SJSA1 (cell line): ENCODE results near the gene C10orf143. TPM values are rescaled to one million over a fixed set of nuclear protein-coding genes. Genes with fewer than 3 reads are reported as not detected.

Experiments used
- DNase-seq, 2 experiments: peaks; one replicate each; pipeline ENCODE4 v3.0.0-alpha.2; 2015 to 2020; ENCODE audit warnings: low spot score in 2 of 2, low read depth in 1 of 2
- H3K27ac ChIP-seq: fragments of 250-450 bp; sonication (Bioruptor Pico); 2 replicates; pipeline ENCODE4 v1.5.1; 2020; ENCODE audit warnings: mild to moderate bottlenecking, moderate library complexity
- H3K27me3 ChIP-seq: fragments of 250-450 bp; sonication (Bioruptor Pico); replicated peaks from 2 replicates; pipeline ENCODE4 v1.5.1; 2020; ENCODE audit warnings: mild to moderate bottlenecking, moderate library complexity
- H3K36me3 ChIP-seq: fragments of 250-450 bp; sonication (Bioruptor Pico); 2 replicates; pipeline ENCODE4 v1.5.1; 2020; ENCODE audit warnings: mild to moderate bottlenecking
- H3K4me1 ChIP-seq: fragments of 250-450 bp; sonication (Bioruptor Pico); replicated peaks from 2 replicates; pipeline ENCODE4 v1.6.1; 2021; ENCODE audit warnings: mild to moderate bottlenecking
- H3K4me3 ChIP-seq: fragments of 250-450 bp; sonication (Bioruptor Pico); 2 replicates; pipeline ENCODE4 v1.5.1; 2020; ENCODE audit warnings: mild to moderate bottlenecking
- H3K9me3 ChIP-seq: fragments of 250-450 bp; sonication (Bioruptor Pico); replicated peaks from 2 replicates; pipeline ENCODE4 v1.5.1; 2020; ENCODE audit warnings: mild to moderate bottlenecking
- total RNA-seq: library from RNA; depleted of rRNA; stranded (reverse); fragments of >200 nt; shearing (Covaris generic); gene quantifications from 2 replicates; pipeline ENCODE4 v1.2.3, GENCODE V29; 2014

C10orf143 gene
- total RNA-seq, 1 experiment from 2014 or later: 0.16 TPM

DNA sequence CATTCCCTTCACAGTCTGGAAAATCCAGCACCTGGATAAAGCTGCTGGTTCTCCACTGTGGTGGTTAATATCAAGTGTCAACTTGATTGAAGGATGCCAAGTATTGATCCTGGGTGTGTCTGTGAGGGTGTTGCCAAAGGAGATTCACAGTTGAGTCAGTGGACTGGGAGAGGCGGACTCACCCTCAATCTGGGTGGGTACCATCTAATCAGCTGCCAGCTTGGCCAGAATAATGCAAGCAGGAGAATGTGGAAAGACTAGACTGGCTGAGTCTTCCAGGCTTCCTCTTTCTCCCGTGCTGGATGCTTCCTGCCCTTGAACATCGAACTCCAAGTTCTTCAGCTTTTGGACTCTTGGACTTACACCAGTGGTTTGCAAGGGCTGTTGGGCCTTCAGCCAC lies 48.4 kb downstream of the C10orf143 start:
- no peak for DNase-seq

DNA sequence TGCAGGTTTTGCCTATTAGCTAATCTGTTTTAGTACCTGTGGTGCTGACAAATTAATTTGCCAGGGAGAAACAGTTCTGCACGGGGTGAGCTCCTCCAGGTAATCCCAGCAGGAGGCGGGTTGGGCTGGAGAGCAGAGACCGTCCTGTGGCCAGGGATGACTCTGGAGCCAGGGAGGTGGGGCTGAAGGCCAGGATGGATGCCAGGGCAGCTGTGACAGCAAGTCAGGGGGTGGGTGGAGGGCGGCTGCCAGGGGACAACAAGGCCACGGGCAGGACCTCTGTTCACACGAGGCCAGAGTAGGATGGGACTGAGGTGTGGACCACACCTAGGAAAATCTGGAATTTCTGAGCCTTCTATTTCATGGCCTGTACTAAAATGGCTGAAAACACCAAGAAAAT lies 48.9 kb downstream of the C10orf143 start:
- H3K27ac ChIP-seq: no peak overlapping the region
- H3K4me3 ChIP-seq: no peak overlapping the region
- no peaks in the 10 kb centered on the region for H3K27me3 ChIP-seq
- H3K36me3 ChIP-seq: no peaks in the 10 kb centered on the region
- no peak for DNase-seq
- no peaks in the 10 kb centered on the region for H3K4me1 ChIP-seq
- H3K9me3 ChIP-seq: 0 out of 2 replicates have a peak, but pooled peaks cover 2% of the 10 kb centered on the region

More for the DNA sequence above, 48.4 kb downstream of the C10orf143 start:
- H3K4me3 ChIP-seq: no peak overlapping the region
- H3K9me3 ChIP-seq: 0 out of 2 replicates have a peak, but pooled peaks cover 2% of the 10 kb centered on the region
- H3K27me3 ChIP-seq: no peaks in the 10 kb centered on the region
- no peaks in the 10 kb centered on the region for H3K36me3 ChIP-seq
- no peak overlapping the region for H3K27ac ChIP-seq
- no peaks in the 10 kb centered on the region for H3K4me1 ChIP-seq

DNA sequence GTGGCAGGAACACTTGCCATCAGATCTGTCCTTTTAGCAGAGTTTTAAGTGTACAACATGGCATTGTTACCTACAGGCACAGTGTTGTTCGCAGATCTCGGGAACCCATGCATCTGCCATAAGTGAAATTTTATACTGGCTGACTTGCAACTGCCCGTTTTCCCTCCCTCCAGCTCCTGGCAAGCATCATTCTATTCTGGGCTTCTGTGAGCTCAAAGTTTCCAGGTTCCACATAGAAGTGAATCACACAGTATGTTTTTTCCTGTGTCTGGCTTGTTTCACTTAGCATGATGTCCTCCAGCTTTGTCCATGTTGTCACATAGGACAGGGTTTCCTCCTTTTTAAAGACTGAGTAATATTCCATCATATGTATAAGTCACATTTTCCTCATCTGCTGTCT lies 56.6 kb downstream of the C10orf143 start:
- Histone ChIP-seq H3K4me3 (no peak overlapping the region), H3K27ac (no peak overlapping the region), H3K4me1 (no peaks in the 10 kb centered on the region), H3K27me3 (no peaks in the 10 kb centered on the region), H3K9me3 (no peaks in the 10 kb centered on the region; the same call in 1 of the 2 replicates), H3K36me3 (no peaks in the 10 kb centered on the region)
- no peak for DNase-seq

DNA sequence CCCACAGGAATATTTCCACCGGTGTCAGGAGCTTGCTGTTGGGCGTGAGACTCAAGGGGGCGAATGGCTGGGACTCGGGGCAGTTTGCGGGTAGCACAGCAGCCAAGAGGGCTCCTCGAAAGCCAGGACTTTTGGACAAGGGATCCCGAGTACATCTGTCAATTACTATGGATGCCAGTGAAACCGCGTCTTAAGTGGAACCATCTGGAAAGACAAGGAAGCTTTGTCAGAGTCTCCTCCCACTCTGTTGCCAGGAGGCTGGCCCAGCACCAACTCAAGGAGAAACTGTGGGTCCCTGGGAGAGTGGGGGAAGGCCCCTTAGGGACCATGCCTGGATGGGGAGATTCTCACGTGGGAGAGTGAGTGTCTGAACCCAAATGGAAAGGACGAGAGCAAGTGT lies 57.1 kb downstream of the C10orf143 start:
- Histone ChIP-seq H3K27ac (no peak overlapping the region), H3K27me3 (no peaks in the 10 kb centered on the region), H3K36me3 (no peaks in the 10 kb centered on the region), H3K4me1 (no peaks in the 10 kb centered on the region), H3K4me3 (no peak overlapping the region), H3K9me3 (no peaks in the 10 kb centered on the region; the same call in 1 of the 2 replicates)
- DNase-seq: no peak

DNA sequence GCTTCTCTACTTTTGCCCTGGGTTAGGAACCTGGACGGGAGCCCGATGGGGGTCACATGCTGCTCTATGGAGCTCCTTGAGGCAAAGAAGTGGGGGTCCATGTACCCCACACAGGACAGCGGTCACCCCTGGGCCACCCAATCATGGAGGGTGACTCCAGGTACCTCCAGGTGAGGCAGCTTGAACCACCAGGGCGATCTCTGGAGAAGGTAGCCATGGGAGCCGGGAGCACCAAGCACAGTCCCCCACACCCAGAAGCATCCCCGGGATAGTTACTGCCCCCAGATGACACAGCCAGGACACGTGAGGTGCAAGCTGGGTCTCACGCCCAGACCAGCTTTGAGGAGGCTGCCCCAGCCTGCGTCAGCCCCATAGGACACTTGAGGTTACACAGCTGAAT lies 58.4 kb downstream of the C10orf143 start:
- no peak for DNase-seq
- no peak overlapping the region for H3K4me3 ChIP-seq

DNA sequence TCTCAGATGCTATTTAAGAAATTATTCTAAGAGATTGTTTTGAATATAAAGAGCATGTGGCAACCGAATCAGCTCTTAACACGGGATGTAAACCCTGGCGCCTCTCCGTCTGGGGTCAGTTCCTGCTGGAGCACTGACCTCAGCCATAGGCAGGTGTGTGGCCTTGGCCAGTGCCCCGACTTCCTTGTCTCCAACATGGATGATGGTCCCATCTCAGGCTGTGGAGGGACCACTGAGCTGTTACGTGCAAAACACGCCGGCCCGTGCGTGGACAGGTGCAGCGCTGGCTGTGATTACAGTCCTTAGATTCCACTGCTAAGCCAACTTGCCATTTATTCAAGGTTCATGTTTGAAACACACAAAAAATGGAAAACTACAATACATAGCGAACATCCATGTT lies 59.9 kb downstream of the C10orf143 start:
- no peaks in the 10 kb centered on the region for H3K4me1 ChIP-seq
- H3K27me3 ChIP-seq: no peaks in the 10 kb centered on the region

More for the DNA sequence above, 58.4 kb downstream of the C10orf143 start:
- Histone ChIP-seq H3K4me1 (no peaks in the 10 kb centered on the region), H3K27ac (no peak overlapping the region), H3K27me3 (no peaks in the 10 kb centered on the region), H3K36me3 (no peaks in the 10 kb centered on the region), H3K9me3 (no peaks in the 10 kb centered on the region; the same call in 1 of the 2 replicates)

DNA sequence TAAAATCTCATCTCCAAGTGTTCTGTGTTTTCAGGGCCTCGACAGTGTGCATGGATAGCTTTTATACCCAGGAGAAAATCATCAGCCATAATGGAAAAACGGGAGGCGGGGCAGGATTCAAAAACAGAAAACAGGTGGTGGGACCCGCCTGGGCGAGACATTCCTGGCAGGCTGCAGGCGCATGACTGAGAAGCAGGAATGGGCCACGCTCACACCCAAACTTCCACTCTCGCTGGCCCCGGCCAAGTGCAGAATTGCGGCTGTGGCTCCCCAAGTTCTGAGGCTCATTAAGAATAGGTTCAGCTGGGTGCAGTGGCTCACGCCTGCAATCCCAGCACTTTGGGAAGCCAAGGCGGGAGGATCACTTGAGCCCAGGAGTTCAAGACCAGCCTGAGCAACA lies 60.6 kb downstream of the C10orf143 start:
- no peak overlapping the region for H3K27ac ChIP-seq
- DNase-seq: no peak
- no peak overlapping the region for H3K4me3 ChIP-seq
- no peaks in the 10 kb centered on the region for H3K4me1 ChIP-seq
- no peaks in the 10 kb centered on the region for H3K27me3 ChIP-seq
- peaks cover 4% of the 10 kb centered on the region; the same call in 1 of the 2 replicates for H3K9me3 ChIP-seq
- no peaks in the 10 kb centered on the region for H3K36me3 ChIP-seq

More for the DNA sequence above, 59.9 kb downstream of the C10orf143 start:
- H3K4me3 ChIP-seq: no peak overlapping the region
- H3K9me3 ChIP-seq: peaks cover 2% of the 10 kb centered on the region; the same call in 1 of the 2 replicates
- H3K27ac ChIP-seq: no peak overlapping the region
- no peaks in the 10 kb centered on the region for H3K36me3 ChIP-seq
- DNase-seq: no peak

DNA sequence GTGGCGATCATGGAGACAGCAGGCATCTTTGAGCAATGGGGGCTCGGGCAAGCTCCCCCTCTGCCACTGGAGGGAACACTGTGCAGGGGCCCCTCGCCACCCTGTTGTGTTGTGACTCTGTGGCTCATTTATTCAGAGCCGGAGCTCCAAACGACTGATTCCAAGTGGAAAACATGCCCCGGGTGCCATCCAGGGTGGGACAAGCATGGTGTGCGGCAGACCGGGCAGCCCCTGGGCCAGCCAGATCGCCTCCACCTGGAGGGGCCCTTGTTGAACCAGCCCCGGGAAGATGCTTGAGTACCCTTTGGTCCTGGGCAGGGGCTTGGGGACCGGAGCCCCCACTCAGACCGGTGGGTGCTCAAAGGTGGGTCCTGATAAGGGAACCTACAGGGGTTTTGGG lies 61.4 kb downstream of the C10orf143 start:
- DNase-seq: no peak
- Histone ChIP-seq H3K4me1 (no peaks in the 10 kb centered on the region), H3K4me3 (no peak overlapping the region), H3K27ac (no peak overlapping the region), H3K36me3 (no peaks in the 10 kb centered on the region), H3K27me3 (no peaks in the 10 kb centered on the region), H3K9me3 (peaks cover 5% of the 10 kb centered on the region; the same call in 1 of the 2 replicates)

DNA sequence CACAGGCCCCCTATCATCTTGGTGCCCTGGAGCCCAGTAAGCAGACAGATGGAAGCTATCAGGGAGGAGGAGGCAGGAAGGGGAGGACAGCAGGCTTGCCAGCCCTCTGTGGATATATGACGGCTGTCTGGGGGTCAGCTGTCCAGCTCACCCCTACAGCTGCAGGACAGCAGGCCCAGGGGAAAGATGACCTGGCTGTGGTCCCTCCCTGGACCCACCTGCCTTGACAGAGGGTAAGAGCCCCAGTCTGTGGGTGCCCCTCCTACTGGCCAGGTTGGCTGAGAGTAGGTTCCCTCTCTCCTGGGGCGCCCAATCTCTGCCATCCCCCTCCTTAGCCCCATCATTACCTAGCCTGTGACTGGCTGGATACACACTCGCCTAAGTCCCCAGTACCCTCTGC lies 62.5 kb downstream of the C10orf143 start:
- Histone ChIP-seq H3K27ac (no peak overlapping the region), H3K4me3 (no peak overlapping the region), H3K9me3 (0 out of 2 replicates have a peak, but pooled peaks cover 5% of the 10 kb centered on the region), H3K27me3 (no peaks in the 10 kb centered on the region), H3K4me1 (no peaks in the 10 kb centered on the region), H3K36me3 (no peaks in the 10 kb centered on the region)
- no peak for DNase-seq

DNA sequence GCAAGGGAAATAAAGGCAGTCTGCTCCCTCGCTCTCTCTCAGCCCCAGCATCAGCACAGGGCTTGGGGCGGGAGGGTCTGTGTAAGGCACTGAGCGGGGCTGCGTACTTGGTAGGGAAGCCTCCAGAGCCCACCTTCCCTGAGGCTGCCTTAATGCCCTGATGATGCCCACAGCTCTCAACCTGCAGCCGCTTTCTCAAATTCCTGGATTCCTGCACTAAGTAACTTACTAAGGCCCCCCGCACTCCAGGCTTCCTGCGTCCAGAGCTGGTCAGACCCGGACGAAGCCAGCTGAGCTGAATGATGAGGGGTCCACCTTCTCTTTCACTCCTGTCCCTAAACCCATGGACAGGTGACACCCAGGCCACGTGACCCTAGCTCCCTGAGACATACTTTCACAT lies 63.3 kb downstream of the C10orf143 start:
- Histone ChIP-seq H3K4me3 (no peak overlapping the region), H3K9me3 (0 out of 2 replicates have a peak, but pooled peaks cover 5% of the 10 kb centered on the region), H3K4me1 (no peaks in the 10 kb centered on the region), H3K27me3 (no peaks in the 10 kb centered on the region), H3K27ac (no peak overlapping the region), H3K36me3 (no peaks in the 10 kb centered on the region)
- DNase-seq: no peak

DNA sequence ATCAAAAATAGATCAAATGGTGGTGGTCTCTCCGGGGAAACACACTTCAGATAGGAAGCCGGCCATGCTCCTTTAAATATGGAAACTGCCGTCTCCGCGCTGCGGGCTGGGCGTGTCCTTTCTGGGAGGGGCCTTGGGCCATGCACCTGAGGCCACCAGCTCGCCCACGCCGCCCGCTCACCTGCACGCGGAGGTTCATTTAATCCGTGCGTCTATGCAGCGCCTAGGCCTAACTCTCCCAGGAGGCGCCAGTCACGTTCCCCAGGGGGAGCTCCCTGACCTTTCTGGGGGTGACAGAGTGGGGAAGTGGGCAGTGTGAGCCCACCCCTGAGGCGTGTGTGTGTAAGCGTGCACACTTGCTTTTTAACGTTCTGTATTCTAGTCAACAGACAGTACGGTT lies 64.0 kb downstream of the C10orf143 start:
- H3K27ac ChIP-seq: no peak overlapping the region
- DNase-seq: no peak
- no peak overlapping the region for H3K4me3 ChIP-seq
- no peaks in the 10 kb centered on the region for H3K36me3 ChIP-seq
- H3K27me3 ChIP-seq: no peaks in the 10 kb centered on the region
- H3K4me1 ChIP-seq: no peaks in the 10 kb centered on the region
- H3K9me3 ChIP-seq: 0 out of 2 replicates have a peak, but pooled peaks cover 5% of the 10 kb centered on the region

DNA sequence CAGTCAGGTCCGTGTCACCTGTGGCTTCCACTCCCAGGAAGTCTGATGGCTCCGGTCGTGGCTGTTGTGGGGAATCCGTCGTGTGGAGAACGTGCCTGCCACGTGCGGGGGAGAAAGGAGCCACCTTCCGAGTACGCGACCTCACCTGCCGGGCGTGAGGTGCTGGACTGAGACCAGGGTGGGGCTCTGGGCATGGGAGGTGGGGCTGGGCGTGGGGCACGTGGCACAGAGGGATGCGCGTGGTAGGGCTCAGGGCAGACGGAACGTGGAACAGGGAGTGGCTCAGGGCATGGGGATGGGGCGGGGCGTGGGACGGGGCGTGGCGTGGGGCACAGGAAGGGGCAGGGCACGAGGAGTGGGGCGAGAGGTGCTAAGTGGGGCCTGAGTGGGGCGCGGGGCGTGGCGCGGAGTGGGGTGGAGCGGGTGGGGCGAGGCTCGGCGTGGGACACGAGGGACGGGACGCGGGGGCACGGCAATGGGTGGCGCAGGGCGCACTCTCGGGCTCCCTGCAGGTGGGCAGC lies 64.8 kb downstream of the C10orf143 start:
- H3K36me3 ChIP-seq: no peaks in the 10 kb centered on the region
- no peak overlapping the region for H3K4me3 ChIP-seq
- no peaks in the 10 kb centered on the region for H3K27me3 ChIP-seq
- 0 out of 2 replicates have a peak, but pooled peaks cover 5% of the 10 kb centered on the region for H3K9me3 ChIP-seq
- H3K27ac ChIP-seq: no peak overlapping the region
- H3K4me1 ChIP-seq: no peaks in the 10 kb centered on the region
- DNase-seq: no peak

DNA sequence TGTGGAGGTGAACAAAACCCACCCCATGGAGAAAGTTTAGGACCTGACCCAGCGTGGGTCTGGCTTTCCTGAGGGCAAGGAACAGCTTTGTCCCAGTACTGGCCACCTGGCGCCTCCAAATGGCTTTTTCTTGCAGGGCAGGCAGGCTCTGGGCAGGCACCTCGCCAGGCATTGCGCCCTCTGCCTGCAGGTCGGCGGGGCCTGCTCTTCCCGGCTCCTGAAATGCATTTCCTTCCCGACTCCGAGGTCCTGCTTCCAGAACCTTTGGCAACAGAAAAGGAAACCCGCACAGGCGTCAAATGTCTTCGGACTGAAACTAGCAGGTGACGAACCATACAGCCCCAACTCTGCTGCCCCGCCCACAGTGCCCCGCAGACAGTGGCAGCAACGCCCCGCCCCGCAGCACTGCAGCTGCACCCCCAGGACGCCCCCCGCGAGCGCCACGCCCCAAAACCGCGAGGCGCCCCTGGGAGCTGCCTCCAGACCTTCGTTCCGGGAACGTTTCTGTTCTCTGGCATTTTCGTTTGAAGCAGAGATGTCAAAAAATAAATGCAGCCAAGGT lies 65.5 kb downstream of the C10orf143 start:
- Histone ChIP-seq H3K4me3 (no peak overlapping the region), H3K27me3 (no peaks in the 10 kb centered on the region), H3K27ac (no peak overlapping the region), H3K9me3 (0 out of 2 replicates have a peak, but pooled peaks cover 5% of the 10 kb centered on the region), H3K4me1 (no peaks in the 10 kb centered on the region), H3K36me3 (no peaks in the 10 kb centered on the region)
- no peak for DNase-seq
